NCI-H1930 (cell line): ENCODE measurements around the gene EIF2B4.
"Not testable (repeated sequence)": the region's sequence is repeated elsewhere in the genome, so short reads cannot be mapped to it uniquely, and the experiment has no call there.

Experiments
- DNase-seq, 2 experiments: peaks; one replicate each; lab custom pipeline; 2025; lab: John Stamatoyannopoulos, UW

EIF2B4 gene

DNA sequence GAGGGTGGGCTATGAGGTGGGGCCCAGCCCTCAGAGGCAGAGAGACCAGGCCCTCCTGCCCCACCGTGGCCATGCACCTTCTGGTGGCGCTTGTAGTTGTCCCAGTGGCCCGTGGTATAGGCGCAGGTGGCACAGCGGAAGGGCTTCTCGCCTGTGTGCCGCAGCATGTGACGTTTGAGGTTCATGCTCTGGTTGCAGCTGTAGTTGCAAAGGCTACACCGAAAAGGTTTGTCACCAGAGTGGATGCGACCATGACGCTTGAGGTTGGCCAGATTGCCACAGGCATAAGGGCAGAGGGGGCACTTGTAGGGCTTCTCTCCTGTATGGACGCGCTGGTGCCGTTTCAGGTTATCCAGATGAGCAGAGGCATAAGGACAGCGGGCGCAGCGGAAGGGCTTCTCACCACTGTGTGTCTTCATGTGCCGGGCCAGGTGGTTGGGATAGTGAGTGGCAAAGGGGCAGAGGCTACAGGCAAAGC is 7.5 kb upstream of the EIF2B4 start:
- no peak for DNase-seq

DNA sequence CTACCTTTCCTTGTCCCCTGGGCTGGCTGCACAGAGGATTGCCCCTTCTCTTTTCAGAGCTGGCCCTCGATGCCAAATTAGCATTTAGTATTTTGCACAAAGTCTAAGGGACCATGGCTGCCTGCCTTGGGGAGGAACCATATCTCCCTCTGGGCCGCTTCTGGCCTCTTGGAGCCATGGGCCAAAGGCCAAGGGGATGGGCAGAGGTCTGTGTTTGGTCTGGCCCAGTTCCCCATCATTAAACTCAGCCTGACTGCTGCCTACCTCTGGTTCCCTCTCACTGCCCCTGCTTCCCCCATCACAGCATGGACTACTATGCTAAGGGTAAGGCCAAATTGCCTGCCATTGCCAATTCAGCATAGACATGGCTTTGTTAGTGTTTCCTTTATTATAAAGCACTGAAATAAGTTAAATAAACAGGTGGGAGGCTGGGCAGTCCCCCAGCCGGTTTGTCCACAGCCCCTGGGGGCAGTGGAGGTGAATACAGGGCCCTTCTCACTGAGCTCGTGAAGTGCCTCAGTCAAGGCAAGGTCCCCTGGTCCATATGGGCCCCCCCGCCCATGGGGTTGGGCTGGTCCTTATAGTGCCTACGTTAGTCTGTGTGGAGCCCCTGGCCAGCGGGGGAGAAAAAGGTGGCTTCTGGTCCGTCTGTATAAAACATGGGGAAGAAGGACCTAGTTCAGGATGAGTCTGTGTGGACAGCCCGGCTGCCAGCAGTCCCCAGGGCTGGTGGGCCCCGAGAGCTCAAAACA is 6.9 kb upstream of the EIF2B4 start:
- no peak for DNase-seq

- DNase-seq: no peak
These were observed 6.2 kb upstream of the EIF2B4 start for GRCh38 chr2:27376151-27376865.

DNA sequence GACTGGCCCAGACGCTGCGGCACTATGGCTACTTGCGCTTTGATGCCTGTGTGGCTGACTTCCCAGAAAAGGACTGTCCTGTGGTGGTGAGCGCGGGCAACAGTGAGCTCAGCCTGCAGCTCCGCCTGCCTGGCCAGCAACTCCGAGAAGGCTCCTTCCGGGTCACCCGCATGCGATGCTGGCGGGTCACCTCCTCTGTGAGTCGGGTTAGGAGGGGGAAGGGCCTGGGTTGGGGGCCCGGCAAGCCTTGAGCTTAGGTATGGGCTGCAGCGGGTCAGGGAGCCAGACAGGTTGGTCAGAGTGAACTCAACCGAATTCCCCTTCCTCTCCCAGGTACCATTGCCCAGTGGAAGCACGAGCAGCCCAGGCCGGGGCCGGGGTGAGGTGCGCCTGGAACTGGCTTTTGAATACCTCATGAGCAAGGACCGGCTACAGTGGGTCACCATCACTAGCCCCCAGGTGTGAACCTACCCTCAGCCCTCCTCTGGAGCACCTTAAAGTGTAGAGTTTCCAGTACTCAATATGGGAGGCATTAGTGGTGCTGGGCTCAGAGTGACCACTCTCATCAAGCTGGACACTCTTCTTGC is 5.5 kb upstream of the EIF2B4 start:
- no peak for DNase-seq

DNA sequence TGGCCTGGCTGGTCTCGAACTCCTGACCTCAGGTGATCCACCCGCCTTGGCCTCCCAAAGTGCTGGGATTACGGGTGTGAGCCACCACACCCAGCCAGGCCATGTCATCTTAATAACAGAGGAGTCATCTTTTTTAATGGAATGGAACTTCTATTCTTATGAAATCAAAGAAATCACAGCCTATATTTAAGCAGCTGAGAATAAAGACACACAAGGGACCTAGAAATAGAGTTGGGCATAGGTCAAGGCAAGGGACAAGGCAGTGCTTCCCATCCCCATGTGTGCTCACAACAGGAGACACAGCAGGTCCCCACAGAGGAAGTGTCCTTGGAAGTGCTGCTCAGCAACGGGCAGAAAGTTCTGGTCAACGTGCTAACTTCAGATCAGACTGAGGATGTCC is 3.4 kb upstream of the EIF2B4 start:
- DNase-seq: no peak

DNA sequence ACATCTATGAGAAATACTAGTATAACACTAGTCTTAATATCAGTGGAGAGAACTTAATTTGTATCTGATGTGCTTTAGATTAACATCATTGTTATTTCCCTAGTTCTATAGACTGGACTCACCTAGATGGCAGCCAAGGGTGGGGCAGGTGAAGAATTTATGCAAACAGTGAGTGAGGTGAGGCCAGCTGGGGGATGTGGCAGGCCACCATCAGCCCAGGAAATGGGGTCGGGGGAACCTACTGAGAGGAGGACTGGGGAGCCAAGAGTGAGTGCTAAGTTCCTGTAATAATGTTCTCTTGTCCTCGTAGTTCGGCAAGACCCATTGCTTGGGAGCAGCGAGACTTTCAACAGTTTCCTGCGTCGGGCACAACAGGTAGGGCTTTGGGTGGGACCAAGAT is 2.8 kb upstream of the EIF2B4 start:
- DNase-seq: no peak

DNA sequence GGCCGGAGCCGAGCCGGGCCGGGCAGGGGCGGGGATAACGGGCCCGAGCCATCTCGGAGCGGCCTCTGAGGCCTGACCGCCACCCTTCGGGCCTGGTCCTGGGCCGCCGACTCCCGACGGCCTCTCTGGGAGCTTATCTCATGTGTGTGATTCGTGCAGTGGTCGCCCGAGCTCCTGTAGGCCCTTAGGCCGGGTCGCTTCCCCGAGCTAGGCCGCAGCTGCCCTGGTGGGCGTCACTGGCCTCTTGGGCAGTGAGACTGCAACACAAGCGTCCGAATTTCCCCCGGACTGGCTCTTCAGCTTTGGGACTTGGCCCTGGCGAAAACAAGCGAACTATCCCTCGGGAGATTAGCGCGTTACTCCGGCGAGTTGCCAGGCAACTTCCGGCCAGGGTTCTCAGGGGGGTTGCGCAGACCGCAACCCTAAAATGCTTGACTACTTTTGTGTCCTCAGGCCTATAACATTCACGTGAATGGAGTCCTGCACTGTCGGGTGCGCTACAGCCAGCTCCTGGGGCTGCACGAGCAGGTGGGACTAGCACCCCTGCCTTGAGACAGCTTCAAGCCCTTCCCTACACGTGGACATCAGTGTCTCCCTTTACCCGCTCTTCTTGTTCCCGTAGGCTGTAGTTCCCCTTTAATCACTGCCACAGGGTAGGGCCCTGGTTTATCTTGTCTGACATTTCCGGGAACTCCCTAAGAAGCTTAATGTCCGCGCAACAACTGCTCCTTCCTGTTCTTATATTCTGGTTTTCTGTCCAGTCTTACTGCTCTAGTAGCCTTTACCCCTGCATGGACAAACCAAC is 880 bp upstream of the EIF2B4 start:
- DNase-seq: no peak

DNA sequence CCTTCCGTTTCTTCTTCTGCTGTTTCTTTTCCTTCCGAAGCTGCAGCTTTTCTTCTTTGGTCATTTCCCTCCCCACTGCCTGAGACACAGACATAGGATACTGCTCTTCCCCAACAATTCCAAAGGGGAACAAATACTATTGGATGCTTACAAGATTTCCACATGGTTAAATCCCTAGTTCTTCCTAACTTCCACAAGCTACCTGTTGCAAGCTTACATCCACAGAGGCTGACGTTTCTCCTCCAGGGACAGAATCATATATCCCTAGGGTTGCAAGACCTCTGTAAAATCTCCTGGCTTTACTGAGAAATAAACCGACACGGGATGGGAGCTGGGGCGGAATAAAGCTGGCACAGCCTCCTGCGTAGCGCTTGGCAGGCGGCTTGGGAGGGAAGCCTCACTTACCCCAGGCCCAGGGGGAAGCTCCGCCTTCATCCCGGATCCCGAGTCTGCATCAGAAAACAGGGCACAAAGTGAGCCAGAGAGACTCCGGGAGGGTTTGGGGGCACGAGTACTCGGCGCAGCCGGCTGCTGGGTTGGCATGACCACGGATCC is 590 bp downstream of the EIF2B4 start:
- peak in 1 of 2 experiments; percentile 29 for DNase-seq

DNA sequence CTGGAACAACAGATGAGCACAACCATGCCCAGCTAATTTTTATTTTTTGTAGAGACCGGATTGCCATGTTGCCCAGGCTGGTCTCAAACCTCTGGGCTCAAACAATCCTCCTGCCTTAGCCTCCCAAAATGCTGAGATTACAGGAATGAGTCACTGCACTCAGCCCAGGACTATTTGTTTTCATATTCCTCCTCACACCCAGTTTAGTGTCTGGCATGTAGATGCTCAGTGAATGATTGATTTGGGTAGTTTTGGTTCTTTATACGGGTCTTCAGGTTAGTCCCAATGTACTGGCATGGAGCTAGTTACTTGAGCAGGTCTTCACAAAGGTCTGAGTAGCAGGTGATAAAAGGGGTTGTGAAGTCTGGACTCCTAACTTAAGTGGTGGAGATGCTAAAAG is 6.2 kb downstream of the EIF2B4 start:
- no peak for DNase-seq

- DNase-seq: no peak
These were observed 7.3 kb downstream of the EIF2B4 start for GRCh38 chr2:27362678-27363420.

DNA sequence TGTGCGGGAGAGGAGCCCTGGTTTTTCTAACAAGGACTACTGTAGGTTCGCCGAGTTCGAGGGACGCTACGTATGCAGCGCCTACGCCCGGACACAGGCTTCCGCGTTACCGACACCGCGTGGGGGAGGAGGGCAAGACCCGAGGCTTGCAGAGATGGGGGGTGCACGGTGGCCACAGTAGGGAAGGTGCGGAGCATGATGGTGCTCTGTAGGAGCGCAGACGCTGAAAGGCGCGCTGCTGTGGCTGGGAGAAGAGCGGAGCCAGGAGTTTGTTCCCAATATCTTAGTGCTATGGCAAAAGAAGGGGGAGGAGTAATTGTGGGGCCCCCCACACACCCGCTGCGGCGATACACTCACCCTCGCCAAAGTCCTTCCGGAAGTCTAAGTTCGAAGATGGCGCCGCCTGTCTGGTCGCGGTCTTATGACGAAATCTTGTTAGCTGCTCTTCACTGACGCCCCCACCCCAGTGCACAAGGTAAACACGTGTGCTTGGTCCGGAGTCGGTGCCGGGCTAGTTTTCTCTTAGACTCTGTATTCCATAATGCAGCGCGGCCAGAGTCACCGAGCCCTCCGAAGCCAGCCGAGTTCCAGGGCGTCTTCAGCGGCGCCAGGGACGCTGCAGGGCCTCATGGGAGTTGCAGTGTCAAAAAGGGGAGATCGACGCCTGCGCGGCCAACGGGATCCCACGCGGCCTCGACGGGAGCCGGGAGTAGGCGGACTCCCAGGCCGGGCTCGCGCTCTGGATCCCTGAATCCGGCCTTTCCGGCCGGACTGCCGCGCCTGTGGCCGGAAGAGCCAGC is 13.6 kb downstream of the EIF2B4 start, which contains the start of gene GTF3C2:
Gene GTF3C2 (minus strand): TSS at position 383 of the 800 bp plus-strand sequence. CDS start 13,210 bp downstream, outside the sequence.
- DNase-seq: peak; percentile 97 to 98

- no peak for DNase-seq
These were observed 14.1 kb downstream of the EIF2B4 start for GRCh38 chr2:27356056-27356381.

GRCh38 chr2:27354597-27354927 is 15.6 kb downstream of the EIF2B4 start:
- no peak for DNase-seq

DNA sequence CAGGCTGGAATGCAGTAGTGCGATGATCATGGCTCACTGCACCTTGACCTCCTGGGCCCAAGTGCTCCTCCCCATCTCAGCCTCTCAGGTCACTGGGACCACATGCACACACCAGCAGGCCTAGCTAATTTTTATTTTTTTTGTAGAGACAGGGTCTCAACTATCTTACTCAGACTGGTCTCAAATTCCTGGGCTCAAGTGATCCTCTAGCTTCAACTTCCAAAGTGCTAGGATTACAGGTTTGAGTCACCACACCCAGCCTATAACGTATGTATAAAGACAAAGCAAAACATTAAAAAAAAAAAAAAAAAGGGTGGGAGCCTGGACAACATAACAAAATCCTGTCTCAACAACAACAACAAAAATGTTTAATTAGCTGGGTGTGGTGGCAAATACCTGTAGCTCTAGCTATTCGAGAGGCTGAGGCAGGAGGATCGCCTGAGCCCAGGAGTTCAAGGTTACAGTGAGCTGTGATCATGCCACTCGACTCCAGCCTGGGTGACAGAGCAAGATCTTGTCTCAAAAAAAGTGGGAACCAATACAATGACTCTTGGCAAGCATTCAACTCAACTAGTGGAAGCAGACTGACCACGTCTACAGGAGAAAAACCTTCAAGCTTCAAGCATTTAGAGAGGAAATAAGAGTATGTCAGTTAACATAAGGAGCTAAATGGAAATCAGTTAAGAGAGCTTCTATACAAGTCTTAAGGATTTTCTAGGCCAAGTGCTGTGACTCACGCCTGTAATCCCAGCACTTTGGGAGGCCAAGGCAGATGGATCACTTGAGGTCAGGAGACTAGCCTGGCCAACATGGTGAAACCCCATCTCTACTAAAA is 16.2 kb downstream of the EIF2B4 start:
- no peak for DNase-seq

DNA sequence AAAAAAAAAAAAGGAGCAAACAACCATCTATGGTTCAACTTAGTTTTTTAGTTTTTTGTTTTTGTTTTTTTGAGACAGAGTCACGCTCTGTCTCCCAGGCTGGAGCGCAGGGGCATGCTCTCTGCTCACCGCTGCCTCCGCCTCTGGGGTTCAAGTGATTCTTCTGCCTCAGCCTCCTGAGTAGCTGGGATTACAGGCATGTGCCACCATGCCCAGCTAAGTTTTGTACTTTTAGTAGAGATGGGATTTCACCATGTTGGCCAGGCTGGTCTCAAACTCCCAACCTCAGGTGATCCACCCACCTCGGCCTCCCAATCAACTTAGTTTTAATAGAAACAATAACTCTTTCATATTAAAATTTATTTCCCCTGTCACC is 16.8 kb downstream of the EIF2B4 start:
- DNase-seq: not testable (repeated sequence)

GRCh38 chr2:27351802-27352598 is 18.1 kb downstream of the EIF2B4 start:
- no peak for DNase-seq

DNA sequence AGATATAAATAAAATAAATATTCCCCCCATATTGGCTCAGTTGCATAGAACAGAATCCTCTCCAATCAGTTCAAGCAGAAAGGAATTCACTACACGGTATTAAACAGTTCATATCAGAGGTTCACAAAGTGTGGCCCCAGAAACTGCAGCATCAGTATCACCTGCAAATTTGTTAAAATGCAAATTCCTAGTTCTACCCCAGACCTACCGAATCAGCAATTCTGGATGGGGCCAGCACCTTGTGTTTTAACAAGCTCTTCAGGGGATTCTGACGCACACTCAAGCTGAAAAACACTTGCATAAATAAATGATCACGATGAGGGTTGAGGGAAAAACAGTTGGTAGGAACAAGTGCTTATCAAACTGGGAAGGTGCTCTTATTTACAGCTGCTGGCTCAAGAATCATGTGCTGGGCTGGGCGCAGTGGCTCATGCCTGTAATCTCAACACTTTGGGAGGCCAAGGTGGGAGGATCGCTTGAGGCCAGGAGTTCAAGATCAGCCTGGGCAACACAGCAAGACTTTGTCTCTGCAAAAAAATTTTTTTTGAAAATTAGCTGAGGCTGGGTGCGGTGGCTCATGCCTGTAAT is 19.9 kb downstream of the EIF2B4 start:
- no peak for DNase-seq

DNA sequence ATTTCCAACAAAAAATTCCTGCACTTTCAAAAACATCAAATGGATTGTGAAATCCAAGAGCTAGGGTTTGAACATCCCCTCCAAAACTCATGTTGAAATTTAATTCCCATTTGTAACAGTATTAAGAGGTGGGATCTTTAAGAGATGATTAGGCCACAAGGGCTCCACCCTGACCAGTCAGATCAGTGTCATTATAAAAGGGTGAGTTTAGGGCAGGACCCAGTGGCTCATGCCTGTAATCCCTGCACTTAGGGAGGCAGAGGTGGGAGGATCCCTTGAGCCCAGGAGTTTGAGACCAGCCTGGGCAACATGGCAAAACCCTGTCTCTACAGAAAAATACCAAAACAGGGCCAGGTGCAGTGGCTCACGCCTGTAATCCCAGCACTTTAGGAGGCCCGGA is 22.5 kb downstream of the EIF2B4 start:
- DNase-seq: no peak
